Psoas muscle (tissue), 8 donors: ENCODE results near the gene LRRC8B. TPM values are rescaled to one million over a fixed set of nuclear protein-coding genes. Genes with fewer than 3 reads are reported as not detected.
A peak's percentile ranks its signal among the peaks of the same experiment; 100 is the strongest.

ENCODE experiments used
- ATAC-seq, 4 donors: fragments of 200-7000 bp; cut with Tn5 transposase; one replicate each; pipeline ENCODE4 v1.9.1; 2020; ENCODE audit warnings: moderate library complexity in 3 of 4, mild to moderate bottlenecking in 2 of 4
- DNase-seq, 2 donors: peaks; one replicate each; pipeline ENCODE4 v3.0.0-alpha.2; 2020
- H3K27ac ChIP-seq: fragments of 200-600 bp; one replicate; pipeline ENCODE4 v1.8.0; 2022
- H3K27me3 ChIP-seq, 3 donors: fragments of 200-600 bp in 1 of 3; one replicate each; pipeline versions ENCODE4 v1.6.1 to v1.8.0; 2013 to 2022; ENCODE audit warnings: low read length in 2 of 3, mild to moderate bottlenecking in 2 of 3, moderate library complexity in 1 of 3; ENCODE audit not compliant: insufficient read depth in 3 of 3
- H3K36me3 ChIP-seq, 2 donors: fragments of 200-600 bp in 1 of 2; one replicate each; pipeline versions ENCODE4 v1.6.1 to v1.8.0; 2013 to 2022; ENCODE audit warnings: low read depth in 1 of 2, mild to moderate bottlenecking in 1 of 2, moderate library complexity in 1 of 2; ENCODE audit not compliant: insufficient read depth in 1 of 2
- H3K4me1 ChIP-seq: fragments of 200-600 bp; one replicate; pipeline ENCODE4 v1.8.0; 2022
- H3K4me3 ChIP-seq: fragments of 200-600 bp; one replicate; pipeline ENCODE4 v1.8.0; 2022; ENCODE audit warnings: mild to moderate bottlenecking
- H3K9me3 ChIP-seq: fragments of 200-600 bp; one replicate; pipeline ENCODE4 v1.8.0; 2022
- CTCF ChIP-seq: fragments of 200-600 bp; IDR thresholded peaks from one replicate; pipeline ENCODE4 v1.8.0; 2022; ENCODE audit warnings: antibody characterized with exemption
- WGBS, 3 donors: extraction: QIAGEN DNeasy Blood & Tissue Kit; methylation state at CpG; one replicate each; pipeline versions ENCODE4 v1.1.6 to v1.1.7; 2013; 5-methylcytosine and 5-hydroxymethylcytosine counted together
- intact Hi-C, 2 donors: fragments of 100-400 bp; cut with DNase I; formaldehyde crosslinking; loops; one replicate each; pipeline versions ENCODE4 v1.11.0 to v1.14.2; 2022
- polyA plus RNA-seq, 3 donors: library from polyadenylated mRNA; stranded (reverse); fragments of 200-250 nt; gene quantifications; one replicate each; pipeline ENCODE4 v1.2.3, GENCODE V29; 2013
- total RNA-seq, 4 donors: library from RNA; stranded (reverse); fragmentation: NEBNext Ultra II Directional in 2 of 4; extraction: Animal tissue kit (Norgen Biotek cat#: 25700) in 2 of 4; gene quantifications; one replicate each; pipeline versions ENCODE4 v1.2.1 to v1.2.4, GENCODE V29; 2021 to 2023
- donor health status: healthy with polysubstance abuse.
- donor health status: DM: no; HTN: no; CAD: no; lungs with moderate emphysema.
- donor health status: Bipolar disorder and iron deficiency.
- donor health status: healthy.
- donor health status: DM: yes; HTN: yes; CAD: no.
- donor health status: DM: no; HTN: no; CAD: no.
- donor health status: DM: no; HTN: no; CAD: no.
- donor health status: DM: yes; HTN: yes; CAD: no.

Gene LRRC8B
- total and polyA plus RNA-seq, 7 donors, result 2.7 to 21.6 (median 10.3) TPM

- intact Hi-C loops, result loop anchor here (1.0 to 2.0 kb wide), 2 partner anchors 128 to 129 kb away; no protein-coding TSS in a partner anchor
- Histone ChIP-seq H3K4me1 (no peaks in the 10 kb centered on the region), H3K9me3 (no peaks in the 10 kb centered on the region), H3K36me3 (no peaks in the 10 kb centered on the region), H3K27me3 (peaks cover 0 to 7% (median 0%) of the 10 kb centered on the region in 3 donors), H3K4me3 (peak overlapping the region; percentile 81), H3K27ac (peak overlapping the region; percentile 73)
- ATAC-seq (no peak), DNase-seq (no peak)
- 22 to 28% (median 24%) methylated on average over 32 of the region's 32 CpGs for WGBS, 3 donors
- no peak for TF ChIP-seq CTCF
Measured at GRCh38 chr1:89633800-89634625, 109.4 kb downstream of the LRRC8B start.

GRCh38 chr1:89635825-89636815 lies 111.5 kb downstream of the LRRC8B start:
- Histone ChIP-seq H3K36me3 (no peaks in the 10 kb centered on the region), H3K4me1 (no peaks in the 10 kb centered on the region), H3K4me3 (no peak overlapping the region), H3K27ac (no peak overlapping the region), H3K9me3 (no peaks in the 10 kb centered on the region), H3K27me3 (peaks cover 0 to 7% (median 0%) of the 10 kb centered on the region in 3 donors)
- ATAC-seq (no peak), DNase-seq (no peak)
- WGBS, 3 donors, result 54 to 60% (median 58%) methylated on average over 6 of the region's 6 CpGs
- no peak for TF ChIP-seq CTCF
- intact Hi-C loops, result no loop called here

GRCh38 chr1:89637496-89637895 lies 112.9 kb downstream of the LRRC8B start:
- Histone ChIP-seq H3K36me3 (no peaks in the 10 kb centered on the region), H3K27me3 (peaks cover 0 to 7% (median 0%) of the 10 kb centered on the region in 3 donors), H3K4me3 (no peak overlapping the region), H3K9me3 (no peaks in the 10 kb centered on the region), H3K27ac (no peak overlapping the region), H3K4me1 (no peaks in the 10 kb centered on the region)
- intact Hi-C loops, result no loop called here
- DNase-seq (no peak), ATAC-seq (no peak)
- no peak for TF ChIP-seq CTCF

- no peak overlapping the region for H3K4me3 ChIP-seq
- H3K4me1 ChIP-seq, result no peaks in the 10 kb centered on the region
- DNase-seq (no peak), ATAC-seq (no peak)
- no peaks in the 10 kb centered on the region for H3K27me3 ChIP-seq
- H3K36me3 ChIP-seq, result no peaks in the 10 kb centered on the region
- H3K9me3 ChIP-seq, result no peaks in the 10 kb centered on the region
- intact Hi-C loops, result no loop called here
- TF ChIP-seq CTCF, result no peak
- no peak overlapping the region for H3K27ac ChIP-seq
Measured at GRCh38 chr1:89640440-89640839, 115.8 kb downstream of the LRRC8B start.
